WTC11 (cell line): ENCODE results near the gene IL1RAPL1. TPM values are rescaled to one million over a fixed set of nuclear protein-coding genes. Genes with fewer than 3 reads are reported as not detected.

ENCODE experiments used
- ATAC-seq: fragments of 200-7000 bp; cut with Tn5 transposase; 2 replicates; pipeline ENCODE4 v1.10.0; 2021; ENCODE audit warnings: mild to moderate bottlenecking, moderate library complexity
- CTCF ChIA-PET: fragments of 300-600 bp; sonication (Branson Sonifier 250); formaldehyde crosslinking; loops from one replicate; lab custom pipeline; 2021; ENCODE audit warnings: antibody characterized with exemption; lab: Charles Lee
- POLR2A ChIA-PET: fragments of 350-600 bp; sonication (Branson Sonifier 250); formaldehyde crosslinking; loops from one replicate; lab custom pipeline; 2021; ENCODE audit warnings: antibody characterized with exemption; lab: Charles Lee
- DNase-seq: peaks from one replicate; pipeline ENCODE4 v3.0.0; 2021; ENCODE audit warnings: low spot score
- H3K27ac Mint-ChIP-seq: 2 replicates; pipeline ENCODE4 v1.8.0; 2021; ENCODE audit warnings: mixed read lengths
- H3K27me3 Mint-ChIP-seq: 2 replicates; pipeline ENCODE4 v1.8.0; 2021; ENCODE audit warnings: low read depth, mild to moderate bottlenecking, moderate library complexity, mixed read lengths
- H3K36me3 Mint-ChIP-seq: 2 replicates; pipeline ENCODE4 v1.8.0; 2021; ENCODE audit warnings: mixed read lengths
- H3K4me1 Mint-ChIP-seq: 2 replicates; pipeline ENCODE4 v1.8.0; 2022; ENCODE audit warnings: mixed read lengths
- H3K4me3 Mint-ChIP-seq: 2 replicates; pipeline ENCODE4 v1.8.0; 2021; ENCODE audit warnings: mild to moderate bottlenecking, moderate library complexity, mixed read lengths
- H3K9me3 Mint-ChIP-seq: 2 replicates; pipeline ENCODE4 v1.8.0; 2021; ENCODE audit warnings: mixed read lengths
- AR ChIP-seq: fragments of 250-450 bp; sonication (Bioruptor Pico); IDR thresholded peaks from 2 replicates; pipeline ENCODE4 v1.9.0; 2021; ENCODE audit warnings: mild to moderate bottlenecking
- ATF1 ChIP-seq: sonication (generic); formaldehyde crosslinking; IDR thresholded peaks from 2 replicates; pipeline ENCODE4 v1.8.1; 2023; ENCODE audit warnings: mild to moderate bottlenecking, moderate library complexity, missing genetic modification reagents
- ATF3 ChIP-seq: sonication (generic); formaldehyde crosslinking; conservative IDR thresholded peaks from 2 replicates; pipeline ENCODE4 v1.8.1; 2022; ENCODE audit warnings: mild to moderate bottlenecking, missing genetic modification reagents
- ERG ChIP-seq: fragments of 250-450 bp; sonication (Bioruptor Pico); IDR thresholded peaks from 2 replicates; pipeline ENCODE4 v1.8.0; 2021; ENCODE audit warnings: mild to moderate bottlenecking
- ESRRA ChIP-seq: sonication (generic); formaldehyde crosslinking; IDR thresholded peaks from 2 replicates; pipeline ENCODE4 v1.8.1; 2022; ENCODE audit warnings: mild to moderate bottlenecking, missing genetic modification reagents, borderline replicate concordance
- GRHL2 ChIP-seq: fragments of 250-450 bp; sonication (Bioruptor Pico); IDR thresholded peaks from 2 replicates; pipeline ENCODE4 v1.8.0; 2022; ENCODE audit warnings: mild to moderate bottlenecking, moderate library complexity; ENCODE audit not compliant: insufficient replicate concordance, severe bottlenecking
- HMGA2 ChIP-seq: fragments of 250-450 bp; sonication (Bioruptor Pico); IDR thresholded peaks from 2 replicates; pipeline ENCODE4 v1.4.0; 2021; ENCODE audit warnings: mild to moderate bottlenecking, moderate library complexity
- KAT7 ChIP-seq: sonication (generic); formaldehyde crosslinking; IDR thresholded peaks from 2 replicates; pipeline ENCODE4 v1.8.1; 2023; ENCODE audit warnings: missing genetic modification reagents, mild to moderate bottlenecking, borderline replicate concordance
- MAX ChIP-seq: sonication (generic); formaldehyde crosslinking; IDR thresholded peaks from 2 replicates; pipeline ENCODE4 v1.8.0; 2022; ENCODE audit warnings: mild to moderate bottlenecking, missing genetic modification reagents
- MYBL2 ChIP-seq: sonication (generic); formaldehyde crosslinking; IDR thresholded peaks from 2 replicates; pipeline ENCODE4 v1.8.1; 2023; ENCODE audit warnings: mild to moderate bottlenecking, moderate library complexity, missing genetic modification reagents
- NFYB ChIP-seq: sonication (generic); formaldehyde crosslinking; conservative IDR thresholded peaks from 2 replicates; pipeline ENCODE4 v1.8.0; 2022; ENCODE audit warnings: low read depth, missing genetic modification reagents
- NR3C1 ChIP-seq: sonication (generic); formaldehyde crosslinking; conservative IDR thresholded peaks from 2 replicates; pipeline ENCODE4 v1.8.1; 2023; ENCODE audit warnings: low read depth, mild to moderate bottlenecking, missing genetic modification reagents
- SMAD3 ChIP-seq: sonication (generic); formaldehyde crosslinking; IDR thresholded peaks from 2 replicates; pipeline ENCODE4 v1.8.0; 2022; ENCODE audit warnings: missing genetic modification reagents, mild to moderate bottlenecking, borderline replicate concordance
- SOX15 ChIP-seq: fragments of 250-450 bp; sonication (Bioruptor Pico); IDR thresholded peaks from 2 replicates; pipeline ENCODE4 v1.9.0; 2021; ENCODE audit warnings: mild to moderate bottlenecking
- TCF7 ChIP-seq: sonication (generic); formaldehyde crosslinking; IDR thresholded peaks from 2 replicates; pipeline ENCODE4 v1.8.0; 2022; ENCODE audit warnings: mild to moderate bottlenecking, low read depth, missing genetic modification reagents, moderate library complexity
- TEAD1 ChIP-seq: sonication (generic); formaldehyde crosslinking; IDR thresholded peaks from 2 replicates; pipeline ENCODE4 v1.8.0; 2022; ENCODE audit warnings: mild to moderate bottlenecking, missing genetic modification reagents
- ZBTB21 ChIP-seq: sonication (generic); formaldehyde crosslinking; IDR thresholded peaks from 2 replicates; pipeline ENCODE4 v1.8.1; 2023; ENCODE audit warnings: mild to moderate bottlenecking, missing genetic modification reagents, borderline replicate concordance
- ZNF121 ChIP-seq: sonication (generic); formaldehyde crosslinking; IDR thresholded peaks from 2 replicates; pipeline ENCODE4 v1.8.0; 2023; ENCODE audit warnings: missing genetic modification reagents
- ZNF138 ChIP-seq: sonication (generic); formaldehyde crosslinking; conservative IDR thresholded peaks from 2 replicates; pipeline ENCODE4 v1.8.1; 2022; ENCODE audit warnings: mild to moderate bottlenecking, moderate library complexity, missing genetic modification reagents
- ZNF396 ChIP-seq: fragments of 250-450 bp; sonication (Bioruptor Pico); IDR thresholded peaks from 2 replicates; pipeline ENCODE4 v1.8.0; 2021; ENCODE audit warnings: mild to moderate bottlenecking, moderate library complexity, borderline replicate concordance
- ZNF671 ChIP-seq: fragments of 250-450 bp; sonication (Bioruptor Pico); IDR thresholded peaks from 2 replicates; pipeline ENCODE4 v1.8.0; 2021; ENCODE audit warnings: mild to moderate bottlenecking
- total RNA-seq: library from RNA; stranded (reverse); gene quantifications from 3 replicates; pipeline ENCODE4 v1.2.3, GENCODE V29; 2021

Gene IL1RAPL1
- total RNA-seq, 1 experiment from 2014 or later, result 0.13 TPM

GRCh38 chrX:29541038-29541437 lies 953.8 kb downstream of the IL1RAPL1 start:
- ATAC-seq (no peak), DNase-seq (no peak)
- ChIA-PET POLR2A (no interaction called here), CTCF (no interaction called here)
- Mint-ChIP-seq H3K36me3 (no peaks in the 10 kb centered on the region), H3K4me3 (no peak overlapping the region), H3K27ac (no peak overlapping the region), H3K4me1 (peaks cover 8% of the 10 kb centered on the region), H3K27me3 (no peaks in the 10 kb centered on the region), H3K9me3 (no peaks in the 10 kb centered on the region)
- TF ChIP-seq KAT7 (CRISPR knock-in tag), result no peak

GRCh38 chrX:29542152-29542551 lies 954.9 kb downstream of the IL1RAPL1 start:
- no peaks in the 10 kb centered on the region for H3K36me3 Mint-ChIP-seq
- no peaks in the 10 kb centered on the region for H3K27me3 Mint-ChIP-seq
- no peak overlapping the region for H3K4me3 Mint-ChIP-seq
- no peaks in the 10 kb centered on the region for H3K9me3 Mint-ChIP-seq
- DNase-seq (no peak), ATAC-seq (no peak)
- ChIA-PET POLR2A (no interaction called here), CTCF (no interaction called here)
- no peak for TF ChIP-seq ATF1 (CRISPR knock-in tag)
- TF ChIP-seq AR (CRISPR knock-in tag), result no peak
- no peak for TF ChIP-seq MYBL2 (CRISPR knock-in tag)
- no peak for TF ChIP-seq ATF3 (CRISPR knock-in tag)
- TF ChIP-seq SOX15 (CRISPR knock-in tag), result no peak
- no peak for TF ChIP-seq ERG (CRISPR knock-in tag)
- no peak for TF ChIP-seq NR3C1
- TF ChIP-seq SMAD3, result no peak
- no peak for TF ChIP-seq ESRRA (CRISPR knock-in tag)
- TF ChIP-seq HMGA2 (CRISPR knock-in tag), result no peak
- no peak for TF ChIP-seq ZNF671 (CRISPR knock-in tag)
- TF ChIP-seq ZNF121, result no peak
- TF ChIP-seq TEAD1 (CRISPR knock-in tag), result no peak
- no peak for TF ChIP-seq GRHL2 (CRISPR knock-in tag)
- TF ChIP-seq NFYB (CRISPR knock-in tag), result no peak
- TF ChIP-seq ZNF396 (CRISPR knock-in tag), result no peak
- no peak for TF ChIP-seq ZNF138 (CRISPR knock-in tag)
- TF ChIP-seq TCF7, result no peak
- TF ChIP-seq ZBTB21 (CRISPR knock-in tag), result no peak
- H3K27ac Mint-ChIP-seq, result no peak overlapping the region
- peaks cover 8% of the 10 kb centered on the region for H3K4me1 Mint-ChIP-seq

GRCh38 chrX:29545878-29546277 lies 958.6 kb downstream of the IL1RAPL1 start:
- Mint-ChIP-seq H3K4me3 (no peak overlapping the region), H3K27ac (no peak overlapping the region), H3K27me3 (no peaks in the 10 kb centered on the region), H3K36me3 (no peaks in the 10 kb centered on the region), H3K4me1 (peaks cover 22% of the 10 kb centered on the region), H3K9me3 (no peaks in the 10 kb centered on the region)
- no peak for ATAC-seq
- POLR2A ChIA-PET, result no interaction called here
- CTCF ChIA-PET, result no interaction called here
- TF ChIP-seq MYBL2 (CRISPR knock-in tag), result no peak
- no peak for TF ChIP-seq MAX (CRISPR knock-in tag)
- no peak for DNase-seq
